ENCODE data around the gene JAM3. TPM values are rescaled to one million over a fixed set of nuclear protein-coding genes. Genes with fewer than 3 reads are reported as not detected.

JAM3 gene
- total and polyA plus RNA-seq, 2 of the 13 experiments (the other 11 are each of a cell fraction or from before 2014, with no cell fraction given) = 0.98 to 2.8 TPM

DNA sequence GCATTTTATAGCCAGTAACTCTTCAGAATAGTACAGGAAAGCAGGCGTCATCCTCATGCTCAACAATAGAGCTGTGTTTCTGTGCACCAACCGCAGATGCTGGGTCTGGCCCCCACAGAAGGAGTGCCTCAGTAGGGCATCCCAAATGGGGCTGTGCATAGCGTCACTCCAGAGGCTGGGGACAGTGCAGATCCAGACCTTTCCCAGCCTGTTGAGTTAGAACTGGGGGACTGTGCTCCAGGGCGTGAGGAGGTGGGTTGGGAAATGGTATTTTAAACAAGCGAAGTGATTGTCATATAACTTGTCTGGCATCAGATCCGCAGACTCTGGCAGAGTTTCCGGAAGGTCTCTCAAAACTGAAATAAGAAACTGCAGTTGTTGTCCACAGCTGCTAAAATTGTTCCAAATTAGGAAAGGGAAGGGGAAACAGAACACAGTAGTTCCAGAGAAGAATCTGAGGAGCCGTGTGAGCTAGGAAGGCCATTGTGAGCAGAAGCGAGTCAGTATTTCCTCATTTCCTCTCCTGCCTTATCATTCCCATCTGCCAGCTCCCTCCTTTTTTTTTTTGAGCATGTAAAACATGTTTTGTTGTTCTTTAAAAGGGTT lies 52.2 kb downstream of the JAM3 start:
- H3K9ac ChIP-seq (ENCODE audit: insufficient read depth, low read depth, low read length) = no peak overlapping the region
- CTCF ChIA-PET (ENCODE audit: low intra/inter-chr PET ratio, low total read pairs) = no interaction called here
- TF ChIP-seq ZNF143 (CRISPR knock-in tag; IDR thresholded peaks at IDR 0.05) (no peak), HOXA3 (CRISPR knock-in tag; IDR thresholded peaks at IDR 0.05) (no peak)
- intact Hi-C loops (cut with micrococcal nuclease; ENCODE audit: unreplicated experiment) = no loop called here
- no peak overlapping the region for H3K27ac ChIP-seq (ENCODE audit: extremely low read length, insufficient read depth, low read length)
- no peaks in the 10 kb centered on the region for H4K20me1 ChIP-seq (ENCODE audit: insufficient read depth, low read length)
- no peaks in the 10 kb centered on the region for H3K9me3 ChIP-seq (ENCODE audit: low read length)
- ATAC-seq (no peak), DNase-seq (ENCODE audit: low spot score) (no peak), FAIRE-seq (no peak)
- peaks cover 1 to 21% of the 10 kb centered on the region in 2 experiments; a peak in 3 of 5 replicates for H3K27me3 ChIP-seq (ENCODE audit: control insufficient read depth in 1 of 2, insufficient read depth in 2 of 2, low read length in 2 of 2)
- 45% methylated on average over 9 of the region's 9 CpGs for WGBS (ENCODE audit: low lambda C conversion rate)
- in situ Hi-C loops (cut with HindIII; ENCODE audit: extremely low pct_ligation_motif_present, low pct_unique_long_range_greater_than_20kb) = no loop called here
- no peaks in the 10 kb centered on the region for H3K4me1 ChIP-seq (ENCODE audit: insufficient read depth, low read length)
- no peak overlapping the region for H2AFZ ChIP-seq (ENCODE audit: low read length)
- no peaks in the 10 kb centered on the region for H3K79me2 ChIP-seq (ENCODE audit: insufficient read depth, low read length)
- no peaks in the 10 kb centered on the region for H3K36me3 ChIP-seq (replicated peaks in 1 of 2; ENCODE audit: control insufficient read depth in 1 of 2, insufficient read depth in 2 of 2, low read length in 2 of 2)
- no peak overlapping the region for H3K4me3 ChIP-seq (replicated peaks in 1 of 3; ENCODE audit: insufficient read depth in 1 of 3, low read depth in 2 of 3, low read length in 3 of 3)
- POLR2A ChIA-PET = no interaction called here
- no TSS peak for BruUV-seq (replicated peaks)
- H3K4me2 ChIP-seq (ENCODE audit: low read depth, low read length) = no peak overlapping the region

DNA sequence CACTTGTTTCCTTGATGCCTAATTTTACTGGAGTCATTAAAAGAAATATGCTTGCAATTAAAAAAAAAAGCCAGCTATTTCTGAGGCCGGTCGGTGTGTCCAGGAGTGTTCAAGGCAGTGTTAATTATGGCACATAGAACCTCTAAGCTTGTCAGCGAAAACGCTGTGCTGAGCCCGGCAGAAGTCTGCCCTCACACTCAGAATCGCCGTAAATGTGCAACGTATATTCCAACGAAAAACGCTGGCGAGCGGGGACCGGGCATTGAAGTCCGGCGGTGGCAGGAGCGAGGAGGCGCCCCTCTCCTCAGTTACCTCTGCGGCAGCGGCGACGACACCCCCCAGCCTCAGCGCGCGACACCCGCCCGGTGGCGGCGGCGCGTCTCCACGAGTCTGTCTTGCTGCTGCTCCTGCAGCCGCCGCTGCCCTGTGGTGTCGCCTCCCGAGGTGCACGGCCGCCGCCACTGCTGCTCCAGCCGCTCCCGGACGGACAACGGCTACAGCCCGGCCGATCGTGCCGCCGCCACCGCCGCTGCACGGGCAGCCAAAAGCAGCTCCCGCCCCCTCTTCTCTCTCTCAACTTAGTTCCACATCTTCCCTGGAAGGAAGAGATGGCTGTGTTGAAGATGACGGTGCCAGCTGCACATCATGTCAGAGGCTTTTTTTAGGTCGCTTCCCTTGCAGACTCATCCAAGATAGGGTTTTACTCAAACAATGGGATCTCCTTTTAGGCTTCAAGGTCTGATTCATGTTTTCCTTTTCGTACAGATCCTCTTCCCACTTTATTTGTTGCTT lies 56.0 kb downstream of the JAM3 start:
- POLR2A ChIA-PET = no interaction called here
- H4K20me1 ChIP-seq (ENCODE audit: insufficient read depth, low read length) = no peaks in the 10 kb centered on the region
- no peak overlapping the region for H2AFZ ChIP-seq (ENCODE audit: low read length)
- H3K4me3 ChIP-seq (replicated peaks in 1 of 3; ENCODE audit: insufficient read depth in 1 of 3, low read depth in 2 of 3, low read length in 3 of 3) = no peak overlapping the region
- WGBS (ENCODE audit: low lambda C conversion rate) = 49% methylated on average over 21 of the region's 54 CpGs
- no peak for FAIRE-seq
- no peaks in the 10 kb centered on the region for H3K9me3 ChIP-seq (ENCODE audit: low read length)
- H3K27ac ChIP-seq (ENCODE audit: extremely low read length, insufficient read depth, low read length) = no peak overlapping the region
- ATAC-seq = peak; percentile 93
- CTCF ChIA-PET (ENCODE audit: low intra/inter-chr PET ratio, low total read pairs) = no interaction called here
- TF ChIP-seq SRSF9 (IDR thresholded peaks at IDR 0.05; ENCODE audit: borderline replicate concordance, insufficient read depth, low read depth, low read length, poor library complexity, severe bottlenecking) (no peak), KLF6 (CRISPR knock-in tag; IDR thresholded peaks at IDR 0.05) (no peak), CBX2 (IDR thresholded peaks at IDR 0.05; ENCODE audit: low read depth, low read length) (no peak), CBX2 (CRISPR knock-in tag; IDR thresholded peaks at IDR 0.05; ENCODE audit: low read depth) (peak; percentile 81; the same call in 1 of the 2 replicates), RNF2 (conservative IDR thresholded peaks at IDR 0.05; ENCODE audit: low read depth) (peak; percentile 58; the same call in 1 of the 2 replicates)
- TF ChIP-seq, protein P1, sequence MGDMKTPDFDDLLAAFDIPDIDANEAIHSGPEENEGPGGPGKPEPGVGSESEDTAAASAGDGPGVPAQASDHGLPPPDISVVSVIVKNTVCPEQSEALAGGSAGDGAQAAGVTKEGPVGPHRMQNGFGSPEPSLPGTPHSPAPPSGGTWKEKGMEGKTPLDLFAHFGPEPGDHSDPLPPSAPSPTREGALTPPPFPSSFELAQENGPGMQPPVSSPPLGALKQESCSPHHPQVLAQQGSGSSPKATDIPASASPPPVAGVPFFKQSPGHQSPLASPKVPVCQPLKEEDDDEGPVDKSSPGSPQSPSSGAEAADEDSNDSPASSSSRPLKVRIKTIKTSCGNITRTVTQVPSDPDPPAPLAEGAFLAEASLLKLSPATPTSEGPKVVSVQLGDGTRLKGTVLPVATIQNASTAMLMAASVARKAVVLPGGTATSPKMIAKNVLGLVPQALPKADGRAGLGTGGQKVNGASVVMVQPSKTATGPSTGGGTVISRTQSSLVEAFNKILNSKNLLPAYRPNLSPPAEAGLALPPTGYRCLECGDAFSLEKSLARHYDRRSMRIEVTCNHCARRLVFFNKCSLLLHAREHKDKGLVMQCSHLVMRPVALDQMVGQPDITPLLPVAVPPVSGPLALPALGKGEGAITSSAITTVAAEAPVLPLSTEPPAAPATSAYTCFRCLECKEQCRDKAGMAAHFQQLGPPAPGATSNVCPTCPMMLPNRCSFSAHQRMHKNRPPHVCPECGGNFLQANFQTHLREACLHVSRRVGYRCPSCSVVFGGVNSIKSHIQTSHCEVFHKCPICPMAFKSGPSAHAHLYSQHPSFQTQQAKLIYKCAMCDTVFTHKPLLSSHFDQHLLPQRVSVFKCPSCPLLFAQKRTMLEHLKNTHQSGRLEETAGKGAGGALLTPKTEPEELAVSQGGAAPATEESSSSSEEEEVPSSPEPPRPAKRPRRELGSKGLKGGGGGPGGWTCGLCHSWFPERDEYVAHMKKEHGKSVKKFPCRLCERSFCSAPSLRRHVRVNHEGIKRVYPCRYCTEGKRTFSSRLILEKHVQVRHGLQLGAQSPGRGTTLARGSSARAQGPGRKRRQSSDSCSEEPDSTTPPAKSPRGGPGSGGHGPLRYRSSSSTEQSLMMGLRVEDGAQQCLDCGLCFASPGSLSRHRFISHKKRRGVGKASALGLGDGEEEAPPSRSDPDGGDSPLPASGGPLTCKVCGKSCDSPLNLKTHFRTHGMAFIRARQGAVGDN (CRISPR knock-in tag; IDR thresholded peaks at IDR 0.05) = peak; percentile 13; the same call in 1 of the 2 replicates
- no peak overlapping the region for H3K9ac ChIP-seq (ENCODE audit: insufficient read depth, low read depth, low read length)
- H3K79me2 ChIP-seq (ENCODE audit: insufficient read depth, low read length) = no peaks in the 10 kb centered on the region
- in situ Hi-C loops (cut with HindIII; ENCODE audit: extremely low pct_ligation_motif_present, low pct_unique_long_range_greater_than_20kb) = no loop called here
- no TSS peak for BruUV-seq (replicated peaks)
- H3K27me3 ChIP-seq (ENCODE audit: control insufficient read depth in 1 of 2, insufficient read depth in 2 of 2, low read length in 2 of 2) = peaks cover 1 to 23% of the 10 kb centered on the region in 2 experiments; a peak in 3 of 5 replicates
- peak overlapping the region; percentile 36 for H3K4me2 ChIP-seq (ENCODE audit: low read depth, low read length)
- no peaks in the 10 kb centered on the region for H3K4me1 ChIP-seq (ENCODE audit: insufficient read depth, low read length)
- H3K36me3 ChIP-seq (replicated peaks in 1 of 2; ENCODE audit: control insufficient read depth in 1 of 2, insufficient read depth in 2 of 2, low read length in 2 of 2) = no peaks in the 10 kb centered on the region
- no peak for DNase-seq (ENCODE audit: low spot score)
- intact Hi-C loops (cut with micrococcal nuclease; ENCODE audit: unreplicated experiment) = no loop called here
